ENCODE data around the gene CDKN1C. TPM values are rescaled to one million over a fixed set of nuclear protein-coding genes. Genes with fewer than 3 reads are reported as not detected.

Gene CDKN1C
- total and polyA plus RNA-seq, 2 of the 8 experiments (the other 6 are each of a cell fraction or from before 2014, with no cell fraction given): 12.8 to 14.1 TPM

DNA sequence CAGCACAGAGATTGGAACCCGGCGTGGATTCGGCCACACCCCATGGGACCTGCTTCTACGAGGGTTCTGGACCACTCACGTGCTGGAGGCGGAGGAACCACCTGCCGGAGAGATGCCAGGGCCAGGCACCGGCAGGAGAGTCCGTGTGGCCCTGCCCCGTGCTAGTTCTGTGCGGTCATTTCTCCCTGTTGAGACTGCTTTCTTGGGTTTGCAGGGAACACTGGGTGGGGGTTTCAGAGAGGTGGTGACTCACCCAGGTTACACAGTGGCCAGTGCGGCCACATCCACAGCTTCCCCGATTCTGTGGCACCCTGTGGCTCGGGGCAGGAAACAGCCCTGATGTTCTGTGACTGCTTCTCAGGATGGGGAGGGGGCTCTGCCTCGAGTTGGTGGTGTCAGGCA, 47.3 kb upstream of the CDKN1C start (continued):
- TF ChIP-seq TCF12 (IDR thresholded peaks at IDR 0.05; ENCODE audit: low read depth, low read length) (no peak), RAD21 (IDR thresholded peaks at IDR 0.05 in 1 of 2, conservative IDR thresholded peaks at IDR 0.05 in 1 of 2; ENCODE audit: low read depth in 2 of 2, low read length in 2 of 2) (no peak), RFX5 (IDR thresholded peaks at IDR 0.05; ENCODE audit: borderline replicate concordance, low read depth, low read length) (no peak), PHF8 (conservative IDR thresholded peaks at IDR 0.05; ENCODE audit: low read depth, low read length) (no peak), SUZ12 (IDR thresholded peaks at IDR 0.05; ENCODE audit: low read length) (no peak), SP4 (IDR thresholded peaks at IDR 0.05; ENCODE audit: low read length) (no peak), SIN3A (conservative IDR thresholded peaks at IDR 0.05 in 1 of 2, IDR thresholded peaks at IDR 0.05 in 1 of 2; ENCODE audit: low read depth in 1 of 2, low read length in 2 of 2) (no peak)

Measured in H1 (cell line).